Prostate gland (tissue), 2 donors: Measurements from ENCODE around the gene THAP4.
"Not testable (repeated sequence)": the region's sequence is repeated elsewhere in the genome, so short reads cannot be mapped to it uniquely, and the experiment has no call there.

Experiments
- POLR2A ChIP-seq: fragments of 450-650 bp; IDR thresholded peaks from one replicate; pipeline ENCODE4 v1.6.1; 2016; ENCODE audit warnings: antibody characterized with exemption, mild to moderate bottlenecking
- TF ChIP-seq, protein P1 (sequence below), 4 experiments: fragments of 200-600 bp in 2 of 4; fragments of 450-650 bp in 2 of 4; sonication (generic) in 2 of 4; IDR thresholded peaks; 1 replicate in 3 of 4; 2 replicates in 1 of 4; pipeline ENCODE4 v1.5.1; 2016 to 2019; ENCODE audit warnings: antibody characterized with exemption in 4 of 4, mild to moderate bottlenecking in 2 of 4, moderate library complexity in 2 of 4

DNA sequence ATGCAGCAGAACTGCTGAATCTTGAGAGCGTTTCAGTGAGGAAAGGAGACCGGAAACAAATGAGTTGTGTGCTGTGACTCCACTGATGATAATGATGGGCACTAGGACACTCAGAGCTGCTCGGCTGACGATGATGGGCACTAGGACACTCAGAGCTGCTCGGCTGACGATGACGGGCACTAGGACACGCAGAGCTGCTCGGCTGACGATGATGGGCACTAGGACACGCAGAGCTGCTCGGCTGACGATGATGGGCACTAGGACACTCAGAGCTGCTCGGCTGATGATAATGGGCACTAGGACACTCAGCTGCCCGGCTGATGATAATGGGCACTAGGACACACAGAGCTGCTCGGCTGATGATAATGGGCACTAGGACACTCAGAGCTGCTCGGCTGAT, 47.1 kb downstream of the THAP4 start:
- not testable (repeated sequence) for TF ChIP-seq POLR2A
- TF ChIP-seq, protein P1, sequence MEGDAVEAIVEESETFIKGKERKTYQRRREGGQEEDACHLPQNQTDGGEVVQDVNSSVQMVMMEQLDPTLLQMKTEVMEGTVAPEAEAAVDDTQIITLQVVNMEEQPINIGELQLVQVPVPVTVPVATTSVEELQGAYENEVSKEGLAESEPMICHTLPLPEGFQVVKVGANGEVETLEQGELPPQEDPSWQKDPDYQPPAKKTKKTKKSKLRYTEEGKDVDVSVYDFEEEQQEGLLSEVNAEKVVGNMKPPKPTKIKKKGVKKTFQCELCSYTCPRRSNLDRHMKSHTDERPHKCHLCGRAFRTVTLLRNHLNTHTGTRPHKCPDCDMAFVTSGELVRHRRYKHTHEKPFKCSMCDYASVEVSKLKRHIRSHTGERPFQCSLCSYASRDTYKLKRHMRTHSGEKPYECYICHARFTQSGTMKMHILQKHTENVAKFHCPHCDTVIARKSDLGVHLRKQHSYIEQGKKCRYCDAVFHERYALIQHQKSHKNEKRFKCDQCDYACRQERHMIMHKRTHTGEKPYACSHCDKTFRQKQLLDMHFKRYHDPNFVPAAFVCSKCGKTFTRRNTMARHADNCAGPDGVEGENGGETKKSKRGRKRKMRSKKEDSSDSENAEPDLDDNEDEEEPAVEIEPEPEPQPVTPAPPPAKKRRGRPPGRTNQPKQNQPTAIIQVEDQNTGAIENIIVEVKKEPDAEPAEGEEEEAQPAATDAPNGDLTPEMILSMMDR (IDR thresholded peaks at IDR 0.05) = not testable (repeated sequence)
